ENCODE results near the gene STX18.
"Not testable (repeated sequence)": the region's sequence is repeated elsewhere in the genome, so short reads cannot be mapped to it uniquely, and the experiment has no call there.

STX18 gene

GRCh38 chr4:4555916-4556315, 14.1 kb upstream of the STX18 start:
- no peak for DNase-seq (ENCODE audit: low read depth, low spot score)

GRCh38 chr4:4554234-4554633, 12.4 kb upstream of the STX18 start:
- DNase-seq (ENCODE audit: low read depth, low spot score), result no peak

- not testable (repeated sequence) for DNase-seq (ENCODE audit: low read depth, low spot score)
Measured at GRCh38 chr4:4552042-4552441, 10.2 kb upstream of the STX18 start.

GRCh38 chr4:4550161-4550560, 8.3 kb upstream of the STX18 start:
- DNase-seq (ENCODE audit: low read depth, low spot score), result not testable (repeated sequence)

- DNase-seq (ENCODE audit: low read depth, low spot score), result no peak
Measured at GRCh38 chr4:4549534-4549933, 7.7 kb upstream of the STX18 start.

- DNase-seq (ENCODE audit: low read depth, low spot score), result no peak
Measured at GRCh38 chr4:4542774-4543485, 1.1 kb upstream of the STX18 start.

GRCh38 chr4:4541040-4541631, 712 bp downstream of the STX18 start:
- DNase-seq (ENCODE audit: low read depth, low spot score), result no peak

- DNase-seq (ENCODE audit: low read depth, low spot score), result no peak
Measured at GRCh38 chr4:4539481-4539880, 2.4 kb downstream of the STX18 start.

- DNase-seq (ENCODE audit: low read depth, low spot score), result no peak
Measured at GRCh38 chr4:4535590-4535989, 6.3 kb downstream of the STX18 start.

GRCh38 chr4:4534515-4535145, 7.2 kb downstream of the STX18 start:
- DNase-seq (ENCODE audit: low read depth, low spot score), result no peak

- DNase-seq (ENCODE audit: low read depth, low spot score), result no peak
Measured at GRCh38 chr4:4533461-4534169, 8.2 kb downstream of the STX18 start.

GRCh38 chr4:4532371-4533154, 9.3 kb downstream of the STX18 start:
- no peak for DNase-seq (ENCODE audit: low read depth, low spot score)

GRCh38 chr4:4529392-4529791, 12.5 kb downstream of the STX18 start:
- no peak for DNase-seq (ENCODE audit: low read depth, low spot score)

- no peak for DNase-seq (ENCODE audit: low read depth, low spot score)
Measured at GRCh38 chr4:4526401-4526800, 15.4 kb downstream of the STX18 start.

- no peak for DNase-seq (ENCODE audit: low read depth, low spot score)
Measured at GRCh38 chr4:4524364-4524763, 17.5 kb downstream of the STX18 start.

GRCh38 chr4:4521731-4522130, 20.1 kb downstream of the STX18 start:
- no peak for DNase-seq (ENCODE audit: low read depth, low spot score)

- DNase-seq (ENCODE audit: low read depth, low spot score), result no peak
Measured at GRCh38 chr4:4521136-4521535, 20.7 kb downstream of the STX18 start.

GRCh38 chr4:4519297-4519894, 22.5 kb downstream of the STX18 start:
- no peak for DNase-seq (ENCODE audit: low read depth, low spot score)

- DNase-seq (ENCODE audit: low read depth, low spot score), result no peak
Measured at GRCh38 chr4:4518747-4519146, 23.1 kb downstream of the STX18 start.

- no peak for DNase-seq (ENCODE audit: low read depth, low spot score)
Measured at GRCh38 chr4:4514786-4515185, 27.1 kb downstream of the STX18 start.

- no peak for DNase-seq (ENCODE audit: low read depth, low spot score)
Measured at GRCh38 chr4:4512282-4512681, 29.6 kb downstream of the STX18 start.

Measured in activated naive CD8-positive, alpha-beta T cell treated with anti-CD3 and anti-CD28 coated beads, Interleukin-2, amount 50 U/mL, for 16 hours (primary cell).